GM12801 (cell line): ENCODE data around the gene THADA.

Experiments used
- CTCF ChIP-seq: IDR thresholded peaks from one replicate; pipeline ENCODE4 v1.5.1; 2011; ENCODE audit warnings: control low read depth; ENCODE audit not compliant: insufficient read length; ENCODE audit errors: extremely low read depth

Gene THADA

GRCh38 chr2:43420389-43420801, 175.4 kb downstream of the THADA start:
- TF ChIP-seq CTCF: no peak

- no peak for TF ChIP-seq CTCF
These were observed 176.0 kb downstream of the THADA start for GRCh38 chr2:43419876-43420275.

GRCh38 chr2:43419243-43419642, 176.6 kb downstream of the THADA start:
- no peak for TF ChIP-seq CTCF

GRCh38 chr2:43418680-43419079, 177.2 kb downstream of the THADA start:
- TF ChIP-seq CTCF: no peak

GRCh38 chr2:43417300-43417699, 178.5 kb downstream of the THADA start:
- TF ChIP-seq CTCF: no peak

- TF ChIP-seq CTCF: no peak
These were observed 180.2 kb downstream of the THADA start for GRCh38 chr2:43415592-43415991.

- TF ChIP-seq CTCF: no peak
These were observed 181.2 kb downstream of the THADA start for GRCh38 chr2:43414586-43415135.
